ENCODE results near the gene GRM7.

Gene GRM7

DNA sequence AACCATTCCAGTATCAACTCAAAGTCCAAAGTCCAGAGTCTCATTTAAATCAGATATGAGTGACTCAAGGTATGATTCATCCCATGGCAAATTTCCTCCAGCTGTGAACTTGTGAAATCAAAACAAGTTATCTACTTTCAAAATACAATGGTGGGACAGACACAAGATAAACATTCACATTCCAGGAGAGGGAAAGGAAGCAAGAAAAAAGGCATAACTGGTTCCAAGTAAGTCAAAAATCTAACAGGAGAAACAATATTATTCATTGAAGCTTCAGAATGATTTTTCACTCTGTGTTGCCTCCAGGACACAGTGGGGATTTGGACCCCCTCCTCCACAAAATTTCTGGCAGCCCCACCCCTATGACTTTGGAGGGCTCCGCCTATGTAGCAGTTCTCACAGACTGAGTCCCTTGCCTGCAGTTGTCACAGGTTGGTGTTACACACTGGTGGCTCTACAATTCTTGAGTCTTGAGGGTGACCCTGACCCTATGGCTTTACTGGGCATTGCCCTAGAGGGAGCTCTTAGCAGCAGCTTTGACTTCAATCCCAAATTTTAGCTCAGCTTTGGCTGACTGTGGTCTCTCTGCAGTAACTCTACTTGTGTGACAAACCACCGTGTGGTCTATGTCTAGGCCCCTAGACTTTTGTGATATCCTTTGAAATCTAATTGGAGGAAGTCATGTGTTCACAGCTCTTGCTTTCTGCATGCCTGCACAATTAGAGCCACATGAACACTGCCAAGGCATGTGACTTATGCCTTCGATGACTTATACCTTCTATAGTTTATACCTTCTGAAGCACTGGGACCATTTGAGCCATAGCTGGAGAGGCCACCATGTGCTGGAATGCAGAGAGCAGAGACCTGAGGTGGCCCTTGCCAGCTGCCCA lies 644.2 kb downstream of the GRM7 start:
- DNase-seq (ENCODE audit: low spot score) = peak; percentile 92

DNA sequence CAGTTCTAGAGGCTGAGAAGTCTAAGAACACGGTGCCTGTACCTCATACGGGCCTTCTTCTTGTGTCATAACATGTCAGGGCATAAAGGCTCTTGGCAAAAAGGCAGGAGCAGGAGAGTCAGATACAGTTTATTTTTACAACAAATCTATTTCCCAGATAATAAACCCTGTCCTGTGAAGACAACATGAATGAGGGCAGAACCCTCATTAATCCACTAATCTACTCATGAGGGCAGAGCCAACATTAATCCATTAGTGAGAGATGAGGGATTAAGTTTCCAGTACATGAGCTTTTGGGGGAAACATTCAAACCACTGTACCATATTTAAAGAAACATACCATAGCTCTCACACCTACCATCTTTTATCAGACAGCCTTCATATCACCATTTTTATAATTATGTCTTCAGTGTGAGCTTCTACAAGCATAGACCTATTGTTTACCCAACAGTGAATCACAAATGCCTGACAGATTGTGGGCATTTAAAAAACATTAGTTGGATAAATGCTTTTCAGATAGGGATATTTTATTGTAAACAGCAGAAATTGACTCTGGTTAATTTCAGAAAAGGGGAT lies 645.8 kb downstream of the GRM7 start:
- DNase-seq (ENCODE audit: low spot score) = no peak

DNA sequence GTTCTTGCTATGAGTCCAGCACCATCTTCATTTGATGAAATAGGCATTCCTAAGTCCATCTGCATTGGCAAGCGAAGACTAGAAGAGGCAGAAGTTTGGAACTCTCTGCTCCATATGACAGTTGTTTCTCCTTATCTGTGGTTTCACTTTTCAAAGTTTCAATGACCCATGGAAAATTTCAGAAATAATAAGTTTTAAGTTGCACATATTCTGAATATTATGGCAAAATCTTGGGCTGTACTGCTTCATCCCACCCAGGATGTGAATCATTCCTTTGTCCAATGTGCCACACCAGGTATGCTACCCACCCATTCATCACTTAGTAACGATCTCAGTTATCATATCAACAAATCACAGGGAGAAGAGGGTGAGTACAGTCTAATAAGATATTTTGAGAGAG lies 647.9 kb downstream of the GRM7 start:
- DNase-seq (ENCODE audit: low spot score) = peak; percentile 40

DNA sequence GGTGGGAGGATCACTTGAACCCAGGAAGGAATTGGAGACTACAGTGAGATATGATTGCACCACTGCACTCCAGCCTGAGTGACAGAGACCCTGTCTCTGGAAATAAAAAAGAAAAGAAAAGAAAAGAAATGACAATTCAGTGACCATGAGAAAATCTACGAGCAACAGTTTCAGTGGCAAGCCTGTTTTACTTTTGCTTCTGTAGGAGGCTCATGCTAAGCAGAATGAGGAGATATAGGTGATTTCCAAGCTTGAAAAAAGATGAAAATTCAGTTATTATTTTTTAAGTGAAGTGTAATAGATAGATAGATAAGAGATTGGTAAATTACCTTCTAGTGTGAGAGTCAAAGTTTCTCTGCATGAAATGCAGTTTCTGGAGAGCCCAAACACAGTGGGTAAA lies 651.1 kb downstream of the GRM7 start:
- no peak for DNase-seq (ENCODE audit: low spot score)

DNA sequence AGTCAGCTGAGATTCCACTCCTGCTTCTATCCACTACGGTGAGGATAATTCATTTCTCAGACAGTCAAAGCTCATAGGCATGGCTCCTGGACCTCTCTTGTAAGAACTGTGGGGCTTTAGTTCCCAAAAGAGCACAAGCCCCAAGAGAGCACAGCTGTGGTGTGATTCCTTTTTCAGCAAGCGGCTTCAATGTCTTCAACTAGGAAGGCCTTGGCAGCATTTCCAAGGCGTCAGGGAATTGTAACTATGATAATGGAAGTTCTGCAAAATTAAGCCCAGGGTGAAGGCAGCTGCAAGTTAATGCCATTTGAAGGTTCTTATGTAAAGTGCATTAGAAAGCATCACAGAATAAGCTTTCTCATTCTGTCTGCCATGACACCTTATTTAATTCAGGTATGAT lies 657.1 kb downstream of the GRM7 start:
- no peak for DNase-seq (ENCODE audit: low spot score)

- no peak for DNase-seq (ENCODE audit: low spot score)
These were observed 657.5 kb downstream of the GRM7 start for GRCh38 chr3:7518456-7518855.

- no peak for DNase-seq (ENCODE audit: low spot score)
These were observed 659.1 kb downstream of the GRM7 start for GRCh38 chr3:7520059-7520458.

- no peak for DNase-seq (ENCODE audit: low spot score)
These were observed 659.7 kb downstream of the GRM7 start for GRCh38 chr3:7520593-7520992.

DNA sequence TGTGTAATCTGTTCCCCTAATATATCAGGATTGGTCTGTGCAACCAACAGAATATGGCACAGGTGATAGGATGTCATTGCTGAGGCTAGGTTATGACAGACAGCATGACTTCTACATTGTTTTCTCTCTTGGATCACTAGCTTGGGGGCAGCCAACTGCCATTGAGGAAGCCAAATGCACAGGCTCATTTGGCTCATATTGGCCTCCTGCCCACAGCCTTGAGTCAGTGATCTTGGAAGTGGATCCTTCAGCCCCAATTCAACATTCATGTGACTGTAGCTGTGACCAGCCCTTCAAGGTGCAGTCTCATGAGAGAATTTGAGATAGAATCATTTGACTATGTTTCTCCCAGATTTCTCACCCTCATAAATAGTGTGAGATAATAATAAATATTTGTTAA lies 675.6 kb downstream of the GRM7 start:
- peak; percentile 25 for DNase-seq (ENCODE audit: low spot score)

DNA sequence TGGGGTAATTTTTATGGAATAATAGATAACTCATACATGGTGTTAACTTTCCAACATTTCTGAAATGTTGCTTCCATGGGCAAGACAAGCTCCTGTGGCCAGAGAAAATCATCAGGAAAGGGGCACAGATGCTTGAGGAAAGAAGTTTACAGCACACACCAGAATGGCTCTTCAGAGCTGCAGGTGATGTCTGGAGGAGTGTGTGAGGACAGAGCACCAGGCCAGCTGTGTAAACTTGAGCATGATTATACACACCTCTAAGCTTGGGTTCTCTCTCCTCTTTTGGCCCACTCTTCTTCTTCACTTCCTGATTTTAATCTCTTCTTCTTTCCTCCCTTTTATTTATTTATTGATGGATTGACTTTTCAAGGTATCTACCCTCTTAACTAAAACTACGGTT lies 676.0 kb downstream of the GRM7 start:
- no peak for DNase-seq (ENCODE audit: low spot score)

DNA sequence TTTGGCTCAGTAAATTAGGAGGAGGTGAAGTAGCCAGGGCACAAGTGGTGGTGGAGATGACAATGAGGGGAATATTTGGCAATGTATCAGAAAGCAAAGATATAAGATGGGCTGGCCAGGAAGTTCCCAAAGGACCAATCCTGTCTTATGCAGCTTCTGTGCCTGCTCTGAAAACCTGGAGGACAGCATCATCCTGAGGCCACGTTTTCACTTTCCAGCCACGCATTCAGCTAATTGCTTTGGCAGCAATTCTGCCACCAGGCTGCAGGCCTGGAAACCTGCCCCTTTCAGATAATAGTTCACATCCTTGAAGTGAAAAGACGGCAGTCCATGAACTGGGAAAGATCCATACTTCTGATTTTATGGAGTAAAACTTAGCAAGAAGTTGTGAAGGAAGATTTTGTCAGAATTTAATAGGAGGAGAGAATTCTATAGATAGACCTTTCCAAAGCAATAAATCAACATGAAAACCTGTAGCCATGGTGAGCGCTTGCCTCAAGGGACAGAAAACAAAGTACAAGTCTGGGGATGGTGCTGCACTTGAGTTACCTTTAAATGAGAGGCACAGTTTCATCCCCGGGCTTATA lies 682.5 kb downstream of the GRM7 start:
- DNase-seq (ENCODE audit: low spot score) = no peak

DNA sequence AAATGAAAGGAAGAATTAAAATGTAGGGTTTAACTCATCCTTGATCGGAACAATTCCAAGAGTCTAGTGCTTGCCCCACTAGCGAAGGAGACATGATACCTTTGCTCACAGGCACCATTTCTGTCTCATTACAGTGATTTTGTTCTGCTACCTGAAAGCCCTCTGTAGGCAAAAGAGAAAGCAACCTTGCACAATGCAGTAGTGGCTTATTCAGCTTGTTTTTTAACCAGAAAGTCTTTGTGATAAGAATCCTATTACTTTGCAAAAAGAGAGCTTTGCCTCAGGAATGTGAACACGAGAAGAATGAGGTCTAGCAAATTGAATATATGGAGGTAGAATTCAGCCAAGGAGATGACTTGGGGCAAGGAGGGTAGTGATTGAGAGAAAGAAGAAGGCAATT lies 684.4 kb downstream of the GRM7 start:
- no peak for DNase-seq (ENCODE audit: low spot score)

DNA sequence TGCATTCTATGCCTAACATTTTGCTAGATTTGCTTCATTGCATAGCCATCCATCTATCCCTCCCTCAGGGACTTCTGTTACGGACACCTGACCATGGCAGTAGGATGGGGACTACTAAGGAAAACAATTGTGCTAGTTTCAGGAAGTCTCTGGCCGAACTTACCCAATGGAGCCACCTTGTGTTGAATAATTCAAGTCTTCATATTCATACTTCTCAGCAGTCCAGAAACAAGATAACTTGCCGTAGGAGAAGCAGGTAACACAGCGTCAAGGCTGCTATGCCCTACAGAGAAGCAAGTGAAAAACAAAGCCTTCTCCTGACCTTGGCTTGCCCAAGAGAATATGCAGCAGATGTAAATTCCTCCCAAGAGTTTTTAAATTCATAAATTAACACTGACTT lies 685.3 kb downstream of the GRM7 start:
- DNase-seq (ENCODE audit: low spot score) = peak; percentile 61

GRCh38 chr3:7547826-7548225 lies 686.9 kb downstream of the GRM7 start:
- no peak for DNase-seq (ENCODE audit: low spot score)

- peak; percentile 50 for DNase-seq (ENCODE audit: low spot score)
These were observed 702.0 kb downstream of the GRM7 start for GRCh38 chr3:7562892-7563291.

DNA sequence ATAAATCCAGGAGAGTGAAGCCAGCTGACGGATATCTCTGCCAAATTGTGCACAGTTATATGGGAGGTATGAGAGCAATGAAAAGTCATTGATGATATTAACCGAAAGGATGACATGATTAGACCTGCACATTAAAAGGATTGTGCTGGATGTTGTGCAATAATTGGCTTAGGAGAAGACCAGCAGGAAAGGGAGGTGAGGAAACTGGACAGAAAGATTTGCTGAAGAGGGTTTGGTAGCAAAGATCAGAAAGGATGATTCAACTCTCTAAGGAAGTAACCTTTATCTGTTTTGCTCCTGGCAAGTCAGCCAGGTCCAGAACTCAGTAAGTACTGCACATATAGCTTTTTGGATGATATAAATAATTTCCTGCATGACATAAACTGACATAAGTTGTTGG lies 704.7 kb downstream of the GRM7 start:
- no peak for DNase-seq (ENCODE audit: low spot score)

DNA sequence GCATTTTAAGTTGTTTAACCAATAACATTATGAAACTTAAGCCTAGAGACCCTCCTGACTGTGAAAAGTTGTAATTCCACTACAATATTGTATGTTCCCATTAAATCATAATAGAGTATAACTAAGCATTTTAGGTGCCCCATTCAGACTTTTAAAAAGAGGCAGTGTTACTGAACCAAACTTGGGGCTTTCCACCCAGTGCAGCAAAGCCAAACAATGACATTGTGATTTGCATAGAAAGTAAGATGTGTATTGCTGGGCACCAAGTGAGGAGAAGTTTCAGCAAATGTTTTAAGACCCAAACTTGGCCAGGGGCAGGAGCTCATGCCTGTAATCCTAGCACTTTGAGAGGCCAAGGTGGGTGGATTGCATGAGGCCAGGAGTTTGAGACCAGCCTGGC lies 706.2 kb downstream of the GRM7 start:
- DNase-seq (ENCODE audit: low spot score) = no peak

GRCh38 chr3:7568526-7569184 lies 707.7 kb downstream of the GRM7 start:
- DNase-seq (ENCODE audit: low spot score) = no peak

GRCh38 chr3:7573330-7573729 lies 712.4 kb downstream of the GRM7 start:
- DNase-seq (ENCODE audit: low spot score) = no peak

DNA sequence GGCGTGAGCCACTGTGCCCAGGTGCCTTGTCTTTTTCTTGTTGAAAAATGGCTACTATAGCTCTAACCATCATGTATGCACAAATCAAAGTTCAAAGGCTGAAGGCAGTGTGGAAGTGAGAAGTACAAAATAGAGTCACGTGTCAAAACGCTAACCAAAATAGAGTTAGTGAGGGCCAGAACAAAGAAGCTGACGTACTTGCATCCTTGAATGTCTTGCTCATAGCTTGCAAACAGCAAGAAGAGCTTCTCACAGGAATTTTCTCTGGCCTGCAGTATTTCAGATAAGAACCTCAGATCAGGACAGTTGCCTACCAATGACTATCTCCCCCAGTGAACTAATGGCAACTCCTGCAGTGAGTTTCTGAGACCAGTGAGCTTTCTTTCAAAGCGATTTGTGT lies 713.5 kb downstream of the GRM7 start:
- no peak for DNase-seq (ENCODE audit: low spot score)

DNA sequence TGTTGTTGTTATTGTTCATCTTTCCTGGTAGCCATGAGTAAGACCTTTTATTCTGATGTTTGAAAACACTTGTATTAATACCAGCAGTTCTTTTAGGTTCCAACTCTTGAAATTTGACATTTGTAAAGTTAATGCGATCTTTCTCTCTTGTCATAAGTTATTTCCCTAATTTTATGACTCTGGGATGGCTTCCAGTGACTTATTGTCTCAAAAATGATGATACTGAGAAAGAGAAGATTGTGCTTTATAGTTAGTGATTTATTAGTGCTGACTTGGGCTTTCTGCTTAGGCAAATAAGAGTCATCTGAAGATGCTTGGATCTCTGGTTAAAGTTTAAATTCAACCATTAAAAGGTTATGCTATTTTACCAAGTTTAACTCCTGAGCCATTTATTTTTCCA lies 715.2 kb downstream of the GRM7 start:
- no peak for DNase-seq (ENCODE audit: low spot score)

GRCh38 chr3:7576506-7576905 lies 715.6 kb downstream of the GRM7 start:
- DNase-seq (ENCODE audit: low spot score) = no peak

DNA sequence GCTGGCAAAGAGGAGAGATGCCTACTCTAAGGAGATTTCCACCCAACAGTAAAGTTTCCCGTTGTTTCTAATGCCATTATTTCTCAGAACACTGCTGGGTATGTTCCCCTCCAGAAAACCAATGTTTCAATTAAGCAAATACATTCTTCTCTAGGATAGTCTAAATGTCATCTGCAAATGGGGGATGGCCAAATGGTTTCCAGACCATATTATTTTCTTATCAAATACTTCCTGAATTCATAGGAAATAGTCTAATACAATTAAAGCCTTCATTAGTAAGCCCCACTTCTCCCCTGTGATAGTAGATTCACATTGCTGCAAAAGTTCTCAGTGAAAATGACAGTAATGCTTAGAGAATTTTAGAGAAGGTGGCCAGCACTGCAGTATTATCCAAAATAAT lies 716.6 kb downstream of the GRM7 start:
- DNase-seq (ENCODE audit: low spot score) = no peak
